ENCODE data around the gene POLR3K. TPM values are rescaled to one million over a fixed set of nuclear protein-coding genes. Genes with fewer than 3 reads are reported as not detected.
A peak's percentile ranks its signal among the peaks of the same experiment; 100 is the strongest.

Gene POLR3K
- total RNA-seq, 1 donor from 2014 or later = 12.2 TPM

- Histone ChIP-seq H3K9ac (ENCODE audit: low read length) (no peak overlapping the region), H3K4me3 (ENCODE audit: insufficient read depth, low read depth, low read length) (no peak overlapping the region), H4K20me1 (ENCODE audit: insufficient read depth, low read length) (peaks cover 52% of the 10 kb centered on the region), H3K4me2 (ENCODE audit: low read length) (no peak overlapping the region), H3K27me3 (ENCODE audit: insufficient read depth, low read length) (no peaks in the 10 kb centered on the region), H3K4me1 (ENCODE audit: insufficient read depth, low read length) (peaks cover 46% of the 10 kb centered on the region), H3K36me3 (ENCODE audit: insufficient read depth, low read length) (peaks cover 2% of the 10 kb centered on the region), H3K9me3 (ENCODE audit: insufficient read depth, low read depth, low read length) (no peaks in the 10 kb centered on the region), H3K79me2 (ENCODE audit: insufficient read depth, low read length) (peaks cover 23% of the 10 kb centered on the region), H2AFZ (ENCODE audit: low read depth, low read length) (no peak overlapping the region), H3K27ac (ENCODE audit: low read depth, low read length) (no peak overlapping the region)
- Mint-ChIP-seq H3K4me3 (ENCODE audit: unreplicated experiment) (no peak overlapping the region), H3K9me3 (ENCODE audit: unreplicated experiment) (no peaks in the 10 kb centered on the region), H3K36me3 (ENCODE audit: low read depth, unreplicated experiment) (peaks cover 10% of the 10 kb centered on the region), H3K27me3 (ENCODE audit: low read depth, unreplicated experiment) (no peaks in the 10 kb centered on the region), H3K4me1 (ENCODE audit: low read depth, unreplicated experiment) (peaks cover 26% of the 10 kb centered on the region), H3K27ac (ENCODE audit: unreplicated experiment) (no peak overlapping the region)
- no peak for DNase-seq (ENCODE audit: low read depth)
- TF ChIP-seq CTCF (IDR thresholded peaks at IDR 0.05; ENCODE audit: insufficient read depth, low read depth, low read length) (no peak), EZH2 (IDR thresholded peaks at IDR 0.05; ENCODE audit: insufficient read depth, low read length) (no peak)
- no peak for FAIRE-seq
These were observed 29.7 kb upstream of the POLR3K start for GRCh38 chr16:83060-83603.

- DNase-seq (ENCODE audit: low read depth) (no peak), FAIRE-seq (no peak)
- Histone ChIP-seq H3K27ac (ENCODE audit: low read depth, low read length) (no peak overlapping the region), H3K9ac (ENCODE audit: low read length) (peak overlapping the region; percentile 89), H2AFZ (ENCODE audit: low read depth, low read length) (no peak overlapping the region), H4K20me1 (ENCODE audit: insufficient read depth, low read length) (peaks cover 25% of the 10 kb centered on the region), H3K4me1 (ENCODE audit: insufficient read depth, low read length) (peaks cover 58% of the 10 kb centered on the region), H3K4me2 (ENCODE audit: low read length) (peak overlapping the region; percentile 98), H3K9me3 (ENCODE audit: insufficient read depth, low read depth, low read length) (no peaks in the 10 kb centered on the region), H3K4me3 (ENCODE audit: insufficient read depth, low read depth, low read length) (peak overlapping the region; percentile 69), H3K79me2 (ENCODE audit: insufficient read depth, low read length) (peaks cover 13% of the 10 kb centered on the region), H3K36me3 (ENCODE audit: insufficient read depth, low read length) (peaks cover 2% of the 10 kb centered on the region), H3K27me3 (ENCODE audit: insufficient read depth, low read length) (no peaks in the 10 kb centered on the region)
- Mint-ChIP-seq H3K9me3 (ENCODE audit: unreplicated experiment) (no peaks in the 10 kb centered on the region), H3K4me1 (ENCODE audit: low read depth, unreplicated experiment) (peaks cover 35% of the 10 kb centered on the region), H3K27me3 (ENCODE audit: low read depth, unreplicated experiment) (no peaks in the 10 kb centered on the region), H3K36me3 (ENCODE audit: low read depth, unreplicated experiment) (peaks cover 10% of the 10 kb centered on the region), H3K4me3 (ENCODE audit: unreplicated experiment) (peak overlapping the region; percentile 93), H3K27ac (ENCODE audit: unreplicated experiment) (no peak overlapping the region)
- TF ChIP-seq EZH2 (IDR thresholded peaks at IDR 0.05; ENCODE audit: insufficient read depth, low read length) = no peak
- TF ChIP-seq CTCF (IDR thresholded peaks at IDR 0.05; ENCODE audit: insufficient read depth, low read depth, low read length) = no peak
These were observed 26.0 kb upstream of the POLR3K start for GRCh38 chr16:79151-80054.
